ENCODE results near the gene HTR4.

DNA sequence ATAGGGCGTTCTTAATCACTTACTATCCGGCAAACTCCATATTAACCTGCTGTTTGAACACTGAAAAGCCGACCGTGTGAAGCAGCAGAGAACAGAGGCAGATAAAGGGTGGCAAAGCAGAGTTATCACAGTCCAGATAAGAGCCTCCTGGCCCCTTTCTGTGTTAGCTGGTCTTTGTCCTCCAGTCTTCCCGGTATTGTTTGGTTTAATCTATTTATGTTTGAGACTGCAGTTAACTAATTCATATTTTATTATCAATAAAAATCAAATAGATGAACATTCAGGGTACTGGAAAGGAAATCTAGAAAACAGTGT is 6.0 kb upstream of the HTR4 start:
- no peak for TF ChIP-seq REST (IDR thresholded peaks at IDR 0.05; ENCODE audit: borderline replicate concordance)
- TF ChIP-seq, protein P1, sequence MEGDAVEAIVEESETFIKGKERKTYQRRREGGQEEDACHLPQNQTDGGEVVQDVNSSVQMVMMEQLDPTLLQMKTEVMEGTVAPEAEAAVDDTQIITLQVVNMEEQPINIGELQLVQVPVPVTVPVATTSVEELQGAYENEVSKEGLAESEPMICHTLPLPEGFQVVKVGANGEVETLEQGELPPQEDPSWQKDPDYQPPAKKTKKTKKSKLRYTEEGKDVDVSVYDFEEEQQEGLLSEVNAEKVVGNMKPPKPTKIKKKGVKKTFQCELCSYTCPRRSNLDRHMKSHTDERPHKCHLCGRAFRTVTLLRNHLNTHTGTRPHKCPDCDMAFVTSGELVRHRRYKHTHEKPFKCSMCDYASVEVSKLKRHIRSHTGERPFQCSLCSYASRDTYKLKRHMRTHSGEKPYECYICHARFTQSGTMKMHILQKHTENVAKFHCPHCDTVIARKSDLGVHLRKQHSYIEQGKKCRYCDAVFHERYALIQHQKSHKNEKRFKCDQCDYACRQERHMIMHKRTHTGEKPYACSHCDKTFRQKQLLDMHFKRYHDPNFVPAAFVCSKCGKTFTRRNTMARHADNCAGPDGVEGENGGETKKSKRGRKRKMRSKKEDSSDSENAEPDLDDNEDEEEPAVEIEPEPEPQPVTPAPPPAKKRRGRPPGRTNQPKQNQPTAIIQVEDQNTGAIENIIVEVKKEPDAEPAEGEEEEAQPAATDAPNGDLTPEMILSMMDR (IDR thresholded peaks at IDR 0.05; ENCODE audit: poor library complexity, severe bottlenecking) = no peak
- TF ChIP-seq POLR2AphosphoS5 (IDR thresholded peaks at IDR 0.05) = no peak
- no peak for TF ChIP-seq TAF1 (IDR thresholded peaks at IDR 0.05; ENCODE audit: low read depth)
- TF ChIP-seq SMC3 (conservative IDR thresholded peaks at IDR 0.05; ENCODE audit: poor library complexity) = no peak
- no peak for TF ChIP-seq MXI1 (conservative IDR thresholded peaks at IDR 0.05; ENCODE audit: poor library complexity, severe bottlenecking)
- no peak for TF ChIP-seq EZH2 (IDR thresholded peaks at IDR 0.05; ENCODE audit: borderline replicate concordance, insufficient read depth, low read length, poor library complexity, severe bottlenecking)
- no peak for TF ChIP-seq EP300 (conservative IDR thresholded peaks at IDR 0.05; ENCODE audit: poor library complexity, severe bottlenecking)

Data from neural cell (in vitro differentiated cells).